PC-3 (cell line): Measurements from ENCODE around the gene IARS2.

Experiments used
- EZH2 ChIP-seq: fragments of 300-600 bp; sonication (generic); IDR thresholded peaks from one replicate; pipeline ENCODE4 v1.6.1; 2017; ENCODE audit warnings: antibody characterized with exemption, mild to moderate bottlenecking, low read length; ENCODE audit not compliant: unreplicated experiment
- EZH2phosphoT487 ChIP-seq: fragments of 300-600 bp; sonication (generic); IDR thresholded peaks from 2 replicates; pipeline ENCODE4 v1.6.1; 2018; ENCODE audit warnings: mild to moderate bottlenecking, antibody characterized with exemption, low read length, borderline replicate concordance
- TF ChIP-seq, protein P1 (sequence below): fragments of 300-600 bp; sonication (generic); conservative IDR thresholded peaks from 2 replicates; pipeline ENCODE4 v1.5.1; 2017; ENCODE audit warnings: antibody characterized with exemption, low read depth, mild to moderate bottlenecking, low read length

DNA sequence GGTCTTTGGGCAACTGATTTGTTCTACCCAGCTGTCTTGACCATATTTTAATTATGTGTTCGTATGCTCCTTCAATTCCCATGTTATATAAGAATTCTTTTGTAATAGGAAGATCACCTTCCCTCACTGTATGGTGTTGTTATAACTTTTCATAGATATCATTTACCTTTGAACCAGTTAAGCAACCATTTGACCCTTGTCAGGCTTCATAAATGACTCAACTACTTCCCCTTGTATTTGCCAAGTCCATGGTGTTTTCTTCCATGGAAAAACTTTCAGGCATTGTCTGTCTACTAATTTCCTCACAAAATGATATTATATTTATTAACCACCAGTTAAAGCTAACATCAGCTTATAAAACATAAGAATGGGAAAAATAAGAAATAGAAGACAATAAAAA lies 9.5 kb upstream of the IARS2 start:
- TF ChIP-seq EZH2: no peak
- TF ChIP-seq, protein P1, sequence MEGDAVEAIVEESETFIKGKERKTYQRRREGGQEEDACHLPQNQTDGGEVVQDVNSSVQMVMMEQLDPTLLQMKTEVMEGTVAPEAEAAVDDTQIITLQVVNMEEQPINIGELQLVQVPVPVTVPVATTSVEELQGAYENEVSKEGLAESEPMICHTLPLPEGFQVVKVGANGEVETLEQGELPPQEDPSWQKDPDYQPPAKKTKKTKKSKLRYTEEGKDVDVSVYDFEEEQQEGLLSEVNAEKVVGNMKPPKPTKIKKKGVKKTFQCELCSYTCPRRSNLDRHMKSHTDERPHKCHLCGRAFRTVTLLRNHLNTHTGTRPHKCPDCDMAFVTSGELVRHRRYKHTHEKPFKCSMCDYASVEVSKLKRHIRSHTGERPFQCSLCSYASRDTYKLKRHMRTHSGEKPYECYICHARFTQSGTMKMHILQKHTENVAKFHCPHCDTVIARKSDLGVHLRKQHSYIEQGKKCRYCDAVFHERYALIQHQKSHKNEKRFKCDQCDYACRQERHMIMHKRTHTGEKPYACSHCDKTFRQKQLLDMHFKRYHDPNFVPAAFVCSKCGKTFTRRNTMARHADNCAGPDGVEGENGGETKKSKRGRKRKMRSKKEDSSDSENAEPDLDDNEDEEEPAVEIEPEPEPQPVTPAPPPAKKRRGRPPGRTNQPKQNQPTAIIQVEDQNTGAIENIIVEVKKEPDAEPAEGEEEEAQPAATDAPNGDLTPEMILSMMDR: no peak
- TF ChIP-seq EZH2phosphoT487: no peak
